Heart right ventricle (tissue), 16 donors: ENCODE data around the gene CPXM2. TPM values are rescaled to one million over a fixed set of nuclear protein-coding genes. Genes with fewer than 3 reads are reported as not detected.

Experiments used
- ATAC-seq, 8 donors: fragments of 200-7000 bp; cut with Tn5 transposase; one replicate each; pipeline ENCODE4 v1.9.1; 2020; ENCODE audit warnings: mild to moderate bottlenecking in 8 of 8, moderate library complexity in 8 of 8, moderate number of reproducible peaks in 1 of 8
- DNase-seq, 2 donors: peaks; one replicate each; pipeline ENCODE4 v3.0.0-alpha.2; 2020
- H3K27ac ChIP-seq, 10 donors: fragments of 200-600 bp; sonication (generic) in 2 of 10; one replicate each; pipeline versions ENCODE4 v1.5.0 to v1.8.0; 2020 to 2022; ENCODE audit warnings: mild to moderate bottlenecking in 3 of 10
- H3K27me3 ChIP-seq, 7 donors: fragments of 200-600 bp; one replicate each; pipeline ENCODE4 v1.8.0; 2021 to 2022; ENCODE audit warnings: mild to moderate bottlenecking in 2 of 7
- H3K36me3 ChIP-seq, 9 donors: fragments of 200-600 bp; sonication (generic) in 1 of 9; one replicate each; pipeline versions ENCODE4 v1.5.0 to v1.8.0; 2020 to 2022; ENCODE audit warnings: mild to moderate bottlenecking in 2 of 9
- H3K4me1 ChIP-seq, 9 donors: fragments of 200-600 bp; sonication (generic) in 1 of 9; one replicate each; pipeline versions ENCODE4 v1.5.0 to v1.8.0; 2020 to 2022; ENCODE audit warnings: mild to moderate bottlenecking in 4 of 9
- H3K4me3 ChIP-seq, 10 donors: fragments of 200-600 bp; sonication (generic) in 2 of 10; one replicate each; pipeline versions ENCODE4 v1.5.0 to v1.8.0; 2020 to 2022; ENCODE audit warnings: mild to moderate bottlenecking in 7 of 10, moderate library complexity in 2 of 10
- H3K9me3 ChIP-seq, 11 donors: fragments of 200-600 bp in 10 of 11; sonication (generic) in 2 of 11; one replicate each; pipeline versions ENCODE4 v1.5.0 to v1.8.0; 2013 to 2022; ENCODE audit warnings: mild to moderate bottlenecking in 2 of 11, control low read depth in 1 of 11, moderate library complexity in 1 of 11
- WGBS, 2 donors: extraction: QIAGEN DNeasy Blood & Tissue Kit; methylation state at CpG; one replicate each; pipeline ENCODE4 v1.1.7; 2013; ENCODE audit warnings: inconsistent platforms in 1 of 2; 5-methylcytosine and 5-hydroxymethylcytosine counted together
- intact Hi-C, 10 donors: fragments of 100-400 bp; cut with DNase I; formaldehyde crosslinking; loops; one replicate each; pipeline versions ENCODE4 v1.11.1 to v1.14.2; 2022
- polyA plus RNA-seq, 2 donors: library from polyadenylated mRNA; stranded (reverse); fragments of 200-250 nt; gene quantifications; one replicate each; pipeline ENCODE4 v1.2.3, GENCODE V29; 2013
- total RNA-seq, 10 donors: library from RNA; stranded (reverse); fragmentation: NEBNext Ultra II Directional in 3 of 10; extraction: Animal tissue kit (Norgen Biotek cat#: 25700) in 3 of 10; gene quantifications; one replicate each; pipeline versions ENCODE4 v1.2.1 to v1.2.4, GENCODE V29; 2021 to 2023
- TF ChIP-seq, protein P1 (sequence below), 9 donors: fragments of 200-600 bp; sonication (generic) in 2 of 9; IDR thresholded peaks; one replicate each; pipeline versions ENCODE4 v1.5.0 to v1.8.0; 2021 to 2022; ENCODE audit warnings: antibody characterized with exemption in 9 of 9, mild to moderate bottlenecking in 5 of 9, moderate library complexity in 1 of 9
- donor health status: Arrhythmogenic right ventricular cardiomyopathy.
- donor health status: ischemic (EF 13 %, LVEDD 7.1; RV severe dilation, severe dysfunction).
- donor health status: healthy with polysubstance abuse.
- donor health status: DM: no; HTN: yes; CAD: no.
- donor health status: DM: no; HTN: no; CAD: no.
- donor health status: ischemic (EF 25% LVEDD 6.9; RV normal size, moderate dysfunction).
- donor health status: ischemic (EF 25% LVEDD 5.7; RV mildly dilated, moderate dysfunction).
- donor health status: healthy.
- donor health status: DM: yes; HTN: yes; CAD: no.
- donor health status: Ischemic cardiomyopathy.
- donor health status: ischemic (EF 35%, LVEDD 5.7; RV mildly dilated, moderate dysfunction).
- donor health status: nonischemic (EF 11% LVEDD 7.7; RV severe dilation, severe dysfunction).
- donor health status: DM: yes; HTN: yes; CAD: no.
- donor health status: PGD.
- donor health status: ischemic (EF 29% LVEDD 5.4; RV normal size, mild dysfunction).
- donor health status: nonischemic (EF 23%, LVEDD 6.1; RV moderate dilation, normal function).

Gene CPXM2
- total and polyA plus RNA-seq, 12 donors: 2.0 to 9.8 (median 3.8) TPM

- intact Hi-C loops: no loop called here
Measured at GRCh38 chr10:123928427-123928826, 36.8 kb upstream of the CPXM2 start.

DNA sequence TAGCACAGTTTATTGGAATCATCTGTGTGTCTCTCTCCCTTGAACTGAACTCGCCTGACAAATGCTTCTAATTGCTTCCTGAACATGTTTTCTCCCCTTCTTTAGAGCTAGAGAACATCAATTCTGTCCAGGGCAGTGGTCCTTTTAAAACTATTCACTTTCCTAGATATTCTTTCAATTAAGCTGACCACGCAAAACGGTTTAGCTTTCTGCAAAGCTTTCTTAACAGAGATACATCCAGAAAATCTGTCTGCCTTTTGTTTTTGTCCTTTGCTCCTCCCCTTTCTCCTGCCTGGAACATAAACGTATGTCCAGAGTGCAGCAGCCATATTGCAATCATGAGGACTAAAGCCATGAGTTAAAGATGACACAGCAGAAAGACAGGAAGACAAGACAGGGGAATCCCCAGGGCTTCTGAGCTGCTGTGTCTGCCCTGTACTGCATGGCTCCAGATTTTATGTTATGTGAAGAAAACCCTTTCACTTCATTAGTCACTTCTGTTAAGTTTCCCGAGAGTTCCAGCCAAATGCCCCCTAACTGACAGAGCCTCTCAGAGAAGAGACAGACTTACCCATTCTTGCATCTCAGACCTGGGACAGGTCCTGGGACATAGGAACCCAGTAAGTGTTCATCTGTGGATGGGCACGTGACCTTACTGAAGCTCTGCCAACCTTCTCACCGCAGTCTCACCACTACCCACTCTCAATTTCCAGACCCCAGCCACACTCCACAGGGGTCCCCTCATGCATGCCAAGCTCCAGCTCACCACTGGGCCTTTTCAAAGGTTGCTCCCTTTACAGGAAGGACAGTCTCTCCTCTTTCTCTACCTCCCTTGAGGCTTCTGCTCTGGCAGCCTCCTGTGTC lies 35.0 kb upstream of the CPXM2 start:
- Histone ChIP-seq H3K27ac (no peak overlapping the region), H3K9me3 (peaks cover 0 to 30% (median 4%) of the 10 kb centered on the region in 11 donors), H3K27me3 (peaks cover 0 to 32% (median 17%) of the 10 kb centered on the region in 7 donors), H3K4me1 (peaks cover 0 to 7% (median 0%) of the 10 kb centered on the region in 9 donors), H3K36me3 (no peaks in the 10 kb centered on the region), H3K4me3 (no peak overlapping the region)
- DNase-seq: no peak
- ATAC-seq: no peak
- 61 to 74% methylated on average over 7 of the region's 7 CpGs for WGBS, 2 donors
- TF ChIP-seq, protein P1, sequence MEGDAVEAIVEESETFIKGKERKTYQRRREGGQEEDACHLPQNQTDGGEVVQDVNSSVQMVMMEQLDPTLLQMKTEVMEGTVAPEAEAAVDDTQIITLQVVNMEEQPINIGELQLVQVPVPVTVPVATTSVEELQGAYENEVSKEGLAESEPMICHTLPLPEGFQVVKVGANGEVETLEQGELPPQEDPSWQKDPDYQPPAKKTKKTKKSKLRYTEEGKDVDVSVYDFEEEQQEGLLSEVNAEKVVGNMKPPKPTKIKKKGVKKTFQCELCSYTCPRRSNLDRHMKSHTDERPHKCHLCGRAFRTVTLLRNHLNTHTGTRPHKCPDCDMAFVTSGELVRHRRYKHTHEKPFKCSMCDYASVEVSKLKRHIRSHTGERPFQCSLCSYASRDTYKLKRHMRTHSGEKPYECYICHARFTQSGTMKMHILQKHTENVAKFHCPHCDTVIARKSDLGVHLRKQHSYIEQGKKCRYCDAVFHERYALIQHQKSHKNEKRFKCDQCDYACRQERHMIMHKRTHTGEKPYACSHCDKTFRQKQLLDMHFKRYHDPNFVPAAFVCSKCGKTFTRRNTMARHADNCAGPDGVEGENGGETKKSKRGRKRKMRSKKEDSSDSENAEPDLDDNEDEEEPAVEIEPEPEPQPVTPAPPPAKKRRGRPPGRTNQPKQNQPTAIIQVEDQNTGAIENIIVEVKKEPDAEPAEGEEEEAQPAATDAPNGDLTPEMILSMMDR (IDR thresholded peaks at IDR 0.05): no peak
- intact Hi-C loops: no loop called here

More at GRCh38 chr10:123928427-123928826, 36.8 kb upstream of the CPXM2 start:
- no peak for DNase-seq
- Histone ChIP-seq H3K4me3 (no peak overlapping the region), H3K9me3 (peaks cover 0 to 31% (median 4%) of the 10 kb centered on the region in 11 donors), H3K36me3 (no peaks in the 10 kb centered on the region), H3K27ac (no peak overlapping the region), H3K4me1 (peaks cover 0 to 7% (median 0%) of the 10 kb centered on the region in 9 donors), H3K27me3 (peaks cover 0 to 32% (median 12%) of the 10 kb centered on the region in 7 donors)
- TF ChIP-seq, protein P1 (IDR thresholded peaks at IDR 0.05): no peak
- 69 to 71% methylated on average over 2 of the region's 2 CpGs for WGBS, 2 donors
- ATAC-seq: no peak

DNA sequence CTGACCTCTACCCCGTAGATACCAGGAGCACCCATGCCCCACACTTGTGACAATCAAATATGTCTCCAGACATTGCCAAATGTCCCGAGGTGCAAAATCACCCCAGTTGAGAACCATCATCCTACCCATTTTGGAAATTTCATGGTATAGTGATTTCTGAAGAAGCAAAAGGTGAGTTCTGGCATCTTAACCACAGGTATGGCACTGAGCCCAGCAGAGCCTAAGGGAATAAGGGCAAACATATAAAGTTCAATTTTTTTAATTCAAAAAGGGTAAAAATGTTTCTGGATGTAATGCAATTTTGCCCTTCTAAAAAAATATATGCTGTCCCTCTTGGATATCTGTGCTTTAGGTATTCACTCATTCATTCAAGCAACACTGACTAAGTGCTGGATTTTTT lies 30.5 kb upstream of the CPXM2 start:
- intact Hi-C loops: no loop called here
- no peak overlapping the region for H3K4me3 ChIP-seq
- peaks cover 0 to 29% (median 9%) of the 10 kb centered on the region in 11 donors for H3K9me3 ChIP-seq
- H3K4me1 ChIP-seq: no peaks in the 10 kb centered on the region
- H3K27ac ChIP-seq: no peak overlapping the region
- WGBS, 2 donors: 67 to 73% methylated on average over 2 of the region's 2 CpGs
- H3K27me3 ChIP-seq: peaks cover 0 to 40% (median 12%) of the 10 kb centered on the region in 7 donors
- DNase-seq (no peak), ATAC-seq (no peak)
- TF ChIP-seq, protein P1 (IDR thresholded peaks at IDR 0.05): no peak
- H3K36me3 ChIP-seq: no peaks in the 10 kb centered on the region

GRCh38 chr10:123916775-123917174 lies 25.2 kb upstream of the CPXM2 start:
- peaks cover 0 to 29% (median 9%) of the 10 kb centered on the region in 11 donors for H3K9me3 ChIP-seq
- peaks cover 0 to 15% (median 0%) of the 10 kb centered on the region in 9 donors for H3K4me1 ChIP-seq
- H3K27ac ChIP-seq: no peak overlapping the region
- DNase-seq (no peak), ATAC-seq (no peak)
- TF ChIP-seq, protein P1 (IDR thresholded peaks at IDR 0.05): no peak
- WGBS, 2 donors: 56 to 69% methylated on average over 3 of the region's 3 CpGs
- H3K4me3 ChIP-seq: no peak overlapping the region
- intact Hi-C loops: no loop called here
- no peaks in the 10 kb centered on the region for H3K36me3 ChIP-seq
- peaks cover 0 to 26% (median 6%) of the 10 kb centered on the region in 7 donors for H3K27me3 ChIP-seq
